HepG2 (cell line): ENCODE data around the gene STK36. TPM values are rescaled to one million over a fixed set of nuclear protein-coding genes. Genes with fewer than 3 reads are reported as not detected.
A peak's percentile ranks its signal among the peaks of the same experiment; 100 is the strongest.

ENCODE experiments used
- POLR2AphosphoS5 ChIP-seq: IDR thresholded peaks from 2 replicates; pipeline ENCODE4 v1.6.1; 2012; ENCODE audit warnings: low read depth, low read length
- polyA plus RNA-seq, 8 experiments: library from polyadenylated mRNA; depleted of rRNA in 3 of 8; stranded (reverse) in 7 of 8; unstranded in 1 of 8; fragments of >200 nt; fragmentation: Illumina TruSeq in 4 of 8; extraction: Trizol in 4 of 8; gene quantifications; 2 replicates each; pipeline versions ENCODE4 v1.2.1 to v1.2.3, GENCODE V29; 2011 to 2016; ENCODE audit warnings: low read depth in 4 of 8, missing spikeins in 1 of 8, mixed read lengths in 1 of 8; ENCODE audit not compliant: insufficient read depth in 1 of 8
- total RNA-seq, 5 experiments: library from RNA; depleted of rRNA; stranded (reverse); fragments of >200 nt; fragmentation: Illumina TruSeq; extraction: Trizol; gene quantifications; 2 replicates each; pipeline ENCODE4 v1.2.3, GENCODE V29; 2016; ENCODE audit warnings: low read depth in 1 of 5
- TF ChIP-seq, protein P1 (sequence below): sonication (generic); formaldehyde crosslinking; IDR thresholded peaks from 2 replicates; pipeline ENCODE4 v1.4.0; 2020; ENCODE audit warnings: missing genetic modification reagents, borderline replicate concordance
- TF ChIP-seq, protein P2 (sequence below), 2 experiments: sonication (generic) in 1 of 2; formaldehyde crosslinking in 1 of 2; IDR thresholded peaks; 2 replicates each; pipeline versions ENCODE4 v1.4.0 to v1.6.1; 2018 to 2020; ENCODE audit warnings: missing genetic modification reagents in 2 of 2, borderline replicate concordance in 1 of 2, low read depth in 1 of 2, mild to moderate bottlenecking in 1 of 2, missing biosample characterization in 1 of 2
- TF ChIP-seq, protein P3 (sequence below): sonication (generic); formaldehyde crosslinking; IDR thresholded peaks from 2 replicates; pipeline ENCODE4 v1.5.0; 2020; ENCODE audit warnings: missing genetic modification reagents

The STK36 gene
- total and polyA plus RNA-seq, 2 of the 13 experiments (the other 11 are each of a cell fraction or from before 2014, with no cell fraction given) = 45.9 to 83.5 TPM

DNA sequence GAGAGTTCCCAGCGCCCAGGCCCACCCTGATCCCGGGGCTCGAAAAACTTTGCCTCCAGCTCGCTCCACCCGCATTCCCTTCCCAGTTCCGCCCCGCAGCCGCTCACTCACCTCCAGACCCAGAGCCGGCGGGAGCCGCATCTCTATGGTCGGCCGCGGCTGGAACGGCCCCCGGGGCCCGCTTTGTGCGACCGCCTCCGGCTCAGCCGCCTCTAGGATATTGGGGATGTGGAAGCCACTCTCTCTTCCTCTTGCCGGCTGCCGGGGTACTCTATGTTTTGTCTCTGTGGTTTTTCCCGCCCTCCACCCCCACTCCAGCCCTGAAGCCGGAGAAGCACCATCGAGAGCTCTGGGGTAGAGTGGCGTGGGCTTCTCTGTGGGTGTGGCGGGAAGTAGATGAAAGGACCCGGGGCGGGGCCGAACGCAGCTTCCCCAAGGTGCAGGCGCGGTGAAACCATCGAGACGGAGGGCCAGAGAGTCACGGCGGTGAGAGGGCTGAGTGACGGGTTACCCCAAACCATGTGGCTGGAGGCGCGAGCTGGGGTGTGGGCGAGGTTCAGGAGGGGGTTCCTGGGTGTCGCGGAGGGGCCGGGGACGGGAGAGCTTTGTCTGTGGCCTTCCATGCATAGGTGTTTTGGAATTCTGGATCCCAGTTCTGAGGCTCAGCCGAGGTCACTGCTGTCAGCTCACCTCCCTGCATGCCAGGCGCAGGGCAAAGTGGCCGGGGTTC lies 12.5 kb upstream of the STK36 start, which contains the start of the genes BCS1L and ZNF142 (continued):
- TF ChIP-seq, protein P1, sequence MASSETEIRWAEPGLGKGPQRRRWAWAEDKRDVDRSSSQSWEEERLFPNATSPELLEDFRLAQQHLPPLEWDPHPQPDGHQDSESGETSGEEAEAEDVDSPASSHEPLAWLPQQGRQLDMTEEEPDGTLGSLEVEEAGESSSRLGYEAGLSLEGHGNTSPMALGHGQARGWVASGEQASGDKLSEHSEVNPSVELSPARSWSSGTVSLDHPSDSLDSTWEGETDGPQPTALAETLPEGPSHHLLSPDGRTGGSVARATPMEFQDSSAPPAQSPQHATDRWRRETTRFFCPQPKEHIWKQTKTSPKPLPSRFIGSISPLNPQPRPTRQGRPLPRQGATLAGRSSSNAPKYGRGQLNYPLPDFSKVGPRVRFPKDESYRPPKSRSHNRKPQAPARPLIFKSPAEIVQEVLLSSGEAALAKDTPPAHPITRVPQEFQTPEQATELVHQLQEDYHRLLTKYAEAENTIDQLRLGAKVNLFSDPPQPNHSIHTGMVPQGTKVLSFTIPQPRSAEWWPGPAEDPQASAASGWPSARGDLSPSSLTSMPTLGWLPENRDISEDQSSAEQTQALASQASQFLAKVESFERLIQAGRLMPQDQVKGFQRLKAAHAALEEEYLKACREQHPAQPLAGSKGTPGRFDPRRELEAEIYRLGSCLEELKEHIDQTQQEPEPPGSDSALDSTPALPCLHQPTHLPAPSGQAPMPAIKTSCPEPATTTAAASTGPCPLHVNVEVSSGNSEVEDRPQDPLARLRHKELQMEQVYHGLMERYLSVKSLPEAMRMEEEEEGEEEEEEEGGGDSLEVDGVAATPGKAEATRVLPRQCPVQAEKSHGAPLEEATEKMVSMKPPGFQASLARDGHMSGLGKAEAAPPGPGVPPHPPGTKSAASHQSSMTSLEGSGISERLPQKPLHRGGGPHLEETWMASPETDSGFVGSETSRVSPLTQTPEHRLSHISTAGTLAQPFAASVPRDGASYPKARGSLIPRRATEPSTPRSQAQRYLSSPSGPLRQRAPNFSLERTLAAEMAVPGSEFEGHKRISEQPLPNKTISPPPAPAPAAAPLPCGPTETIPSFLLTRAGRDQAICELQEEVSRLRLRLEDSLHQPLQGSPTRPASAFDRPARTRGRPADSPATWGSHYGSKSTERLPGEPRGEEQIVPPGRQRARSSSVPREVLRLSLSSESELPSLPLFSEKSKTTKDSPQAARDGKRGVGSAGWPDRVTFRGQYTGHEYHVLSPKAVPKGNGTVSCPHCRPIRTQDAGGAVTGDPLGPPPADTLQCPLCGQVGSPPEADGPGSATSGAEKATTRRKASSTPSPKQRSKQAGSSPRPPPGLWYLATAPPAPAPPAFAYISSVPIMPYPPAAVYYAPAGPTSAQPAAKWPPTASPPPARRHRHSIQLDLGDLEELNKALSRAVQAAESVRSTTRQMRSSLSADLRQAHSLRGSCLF (CRISPR knock-in tag) = 0 out of 2 replicates have a peak, but pooled peaks have one; percentile 67
- peak; percentile 94 for TF ChIP-seq POLR2AphosphoS5
- TF ChIP-seq, protein P2, sequence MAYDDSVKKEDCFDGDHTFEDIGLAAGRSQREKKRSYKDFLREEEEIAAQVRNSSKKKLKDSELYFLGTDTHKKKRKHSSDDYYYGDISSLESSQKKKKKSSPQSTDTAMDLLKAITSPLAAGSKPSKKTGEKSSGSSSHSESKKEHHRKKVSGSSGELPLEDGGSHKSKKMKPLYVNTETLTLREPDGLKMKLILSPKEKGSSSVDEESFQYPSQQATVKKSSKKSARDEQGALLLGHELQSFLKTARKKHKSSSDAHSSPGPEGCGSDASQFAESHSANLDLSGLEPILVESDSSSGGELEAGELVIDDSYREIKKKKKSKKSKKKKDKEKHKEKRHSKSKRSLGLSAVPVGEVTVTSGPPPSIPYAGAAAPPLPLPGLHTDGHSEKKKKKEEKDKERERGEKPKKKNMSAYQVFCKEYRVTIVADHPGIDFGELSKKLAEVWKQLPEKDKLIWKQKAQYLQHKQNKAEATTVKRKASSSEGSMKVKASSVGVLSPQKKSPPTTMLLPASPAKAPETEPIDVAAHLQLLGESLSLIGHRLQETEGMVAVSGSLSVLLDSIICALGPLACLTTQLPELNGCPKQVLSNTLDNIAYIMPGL (CRISPR knock-in tag; IDR thresholded peaks at IDR 0.05; ENCODE audit: borderline replicate concordance in 1 of 2, low read depth in 1 of 2) = peak; percentile 78 to 90; a peak in 3 of 4 replicates
- TF ChIP-seq, protein P3, sequence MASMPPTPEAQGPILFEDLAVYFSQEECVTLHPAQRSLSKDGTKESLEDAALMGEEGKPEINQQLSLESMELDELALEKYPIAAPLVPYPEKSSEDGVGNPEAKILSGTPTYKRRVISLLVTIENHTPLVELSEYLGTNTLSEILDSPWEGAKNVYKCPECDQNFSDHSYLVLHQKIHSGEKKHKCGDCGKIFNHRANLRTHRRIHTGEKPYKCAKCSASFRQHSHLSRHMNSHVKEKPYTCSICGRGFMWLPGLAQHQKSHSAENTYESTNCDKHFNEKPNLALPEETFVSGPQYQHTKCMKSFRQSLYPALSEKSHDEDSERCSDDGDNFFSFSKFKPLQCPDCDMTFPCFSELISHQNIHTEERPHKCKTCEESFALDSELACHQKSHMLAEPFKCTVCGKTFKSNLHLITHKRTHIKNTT (CRISPR knock-in tag) = no peak
- TF ChIP-seq, all 625 proteins: peak for 300
